Mesendoderm (in vitro differentiated cells): ENCODE data around the gene SHTN1.
A peak's percentile ranks its signal among the peaks of the same experiment; 100 is the strongest.

Experiments used
- DNase-seq: peaks from one replicate; pipeline ENCODE4 v3.0.0; 2013
- H2AK5ac ChIP-seq: 2 replicates; pipeline ENCODE4 v1.6.1; 2013; ENCODE audit warnings: low read length, inconsistent platforms
- H2BK120ac ChIP-seq: 2 replicates; pipeline ENCODE4 v1.6.1; 2013; ENCODE audit warnings: low read depth, mild to moderate bottlenecking, low read length, moderate library complexity, mixed read lengths
- H2BK15ac ChIP-seq: replicated peaks from 2 replicates; pipeline ENCODE4 v1.6.1; 2013; ENCODE audit warnings: low read depth, mild to moderate bottlenecking, moderate library complexity
- H2BK5ac ChIP-seq: 2 replicates; pipeline ENCODE4 v1.6.1; 2013; ENCODE audit warnings: low read length, inconsistent platforms
- H3K18ac ChIP-seq: 2 replicates; pipeline ENCODE4 v1.6.1; 2013; ENCODE audit warnings: mild to moderate bottlenecking, low read length, mixed read lengths
- H3K23ac ChIP-seq: one replicate; pipeline ENCODE4 v1.6.1; 2013; ENCODE audit warnings: low read length
- H3K27ac ChIP-seq: 2 replicates; pipeline ENCODE4 v1.5.1; 2013; ENCODE audit warnings: low read depth, mild to moderate bottlenecking, inconsistent platforms, low read length, moderate library complexity
- H3K27me3 ChIP-seq: 2 replicates; pipeline ENCODE4 v1.6.1; 2013; ENCODE audit warnings: low read length, control low read depth, mild to moderate bottlenecking, inconsistent platforms; ENCODE audit not compliant: insufficient read depth, poor library complexity
- H3K36me3 ChIP-seq: 2 replicates; pipeline ENCODE4 v1.6.1; 2013; ENCODE audit warnings: low read length, inconsistent platforms; ENCODE audit not compliant: control insufficient read depth, insufficient read depth
- H3K4ac ChIP-seq: one replicate; pipeline ENCODE4 v1.6.1; 2013; ENCODE audit warnings: low read depth, mild to moderate bottlenecking, low read length, moderate library complexity
- H3K4me1 ChIP-seq: 2 replicates; pipeline ENCODE4 v1.6.1; 2013; ENCODE audit warnings: low read depth, low read length, inconsistent platforms; ENCODE audit not compliant: control insufficient read depth
- H3K4me2 ChIP-seq: 2 replicates; pipeline ENCODE4 v1.6.1; 2013; ENCODE audit warnings: low read length
- H3K4me3 ChIP-seq: 2 replicates; pipeline ENCODE4 v1.5.1; 2013; ENCODE audit warnings: mild to moderate bottlenecking, low read length
- H3K56ac ChIP-seq: one replicate; pipeline ENCODE4 v1.6.1; 2013; ENCODE audit warnings: low read length
- H3K79me1 ChIP-seq: 2 replicates; pipeline ENCODE4 v1.6.1; 2013; ENCODE audit warnings: low read length, inconsistent platforms
- H3K79me2 ChIP-seq: 2 replicates; pipeline ENCODE4 v1.6.1; 2013; ENCODE audit warnings: mild to moderate bottlenecking, low read length; ENCODE audit not compliant: control insufficient read depth, insufficient read depth
- H3K9ac ChIP-seq: 2 replicates; pipeline ENCODE4 v1.6.1; 2013; ENCODE audit warnings: low read length, inconsistent platforms
- H4K5ac ChIP-seq: one replicate; pipeline ENCODE4 v1.6.1; 2013; ENCODE audit warnings: low read length
- H4K8ac ChIP-seq: one replicate; pipeline ENCODE4 v1.6.1; 2013; ENCODE audit warnings: low read depth, mild to moderate bottlenecking, control low read depth, low read length, moderate library complexity
- WGBS: extraction: QIAGEN DNeasy Blood & Tissue Kit; methylation state at CpG from one replicate; pipeline ENCODE4 v1.1.7; 2013; ENCODE audit warnings: low lambda C conversion rate, missing lambda C conversion rate; ENCODE audit not compliant: insufficient coverage; ENCODE audit errors: extremely low coverage; 5-methylcytosine and 5-hydroxymethylcytosine counted together

The SHTN1 gene

GRCh38 chr10:117005527-117006055 lies 604 bp upstream of the SHTN1 start:
- Histone ChIP-seq H3K23ac (peak overlapping the region; percentile 66), H3K9ac (peak overlapping the region; percentile 79), H3K4me1 (peaks cover 2% of the 10 kb centered on the region), H3K18ac (no peak overlapping the region), H2BK120ac (no peak overlapping the region), H3K79me2 (peaks cover 2% of the 10 kb centered on the region), H3K4ac (no peak overlapping the region), H3K56ac (peak overlapping the region; percentile 88), H3K4me2 (peak overlapping the region; percentile 87), H4K5ac (no peak overlapping the region), H2BK15ac (no peak overlapping the region), H3K27me3 (no peaks in the 10 kb centered on the region), H3K27ac (no peak overlapping the region), H3K36me3 (no peaks in the 10 kb centered on the region), H2AK5ac (no peak overlapping the region), H2BK5ac (no peak overlapping the region), H3K79me1 (no peaks in the 10 kb centered on the region), H3K4me3 (peak overlapping the region; percentile 82), H4K8ac (no peak overlapping the region)
- DNase-seq, result peak; percentile 64
- no CpG with 5 or more reads among the region's 21 CpGs for WGBS

GRCh38 chr10:117004227-117005025 lies 561 bp downstream of the SHTN1 start:
- Histone ChIP-seq H3K4me3 (peak overlapping the region; percentile 82), H2BK15ac (no peak overlapping the region), H3K18ac (no peak overlapping the region), H3K23ac (peak overlapping the region; percentile 80), H4K8ac (peak overlapping the region; percentile 6), H3K36me3 (no peaks in the 10 kb centered on the region), H4K5ac (no peak overlapping the region), H3K79me2 (peaks cover 2% of the 10 kb centered on the region), H3K9ac (peak overlapping the region; percentile 79), H2AK5ac (no peak overlapping the region), H3K79me1 (peaks cover 2% of the 10 kb centered on the region), H3K4me1 (peaks cover 2% of the 10 kb centered on the region), H3K27ac (peak overlapping the region; percentile 41), H3K27me3 (no peaks in the 10 kb centered on the region), H3K4ac (no peak overlapping the region), H3K4me2 (peak overlapping the region; percentile 87), H2BK5ac (no peak overlapping the region), H3K56ac (peak overlapping the region; percentile 88), H2BK120ac (no peak overlapping the region)
- DNase-seq, result peak; percentile 56
- no CpG with 5 or more reads among the region's 47 CpGs for WGBS

GRCh38 chr10:117003336-117003735 lies 1.7 kb downstream of the SHTN1 start:
- Histone ChIP-seq H3K27me3 (no peaks in the 10 kb centered on the region), H3K23ac (no peak overlapping the region), H3K56ac (no peak overlapping the region)

GRCh38 chr10:117002206-117002605 lies 2.8 kb downstream of the SHTN1 start:
- H3K79me2 ChIP-seq, result peaks cover 2% of the 10 kb centered on the region
- H2BK15ac ChIP-seq, result no peak overlapping the region
- no peak overlapping the region for H4K8ac ChIP-seq
- no peak overlapping the region for H4K5ac ChIP-seq
- H3K36me3 ChIP-seq, result no peaks in the 10 kb centered on the region
- no peak overlapping the region for H3K4me2 ChIP-seq
- H3K79me1 ChIP-seq, result peaks cover 2% of the 10 kb centered on the region
- DNase-seq, result no peak
- no peak overlapping the region for H2BK5ac ChIP-seq
- H3K27ac ChIP-seq, result no peak overlapping the region
- no peak overlapping the region for H3K4ac ChIP-seq
- no peak overlapping the region for H2BK120ac ChIP-seq
- no peak overlapping the region for H3K23ac ChIP-seq
- H3K4me1 ChIP-seq, result peaks cover 2% of the 10 kb centered on the region
- H3K27me3 ChIP-seq, result no peaks in the 10 kb centered on the region
- H3K18ac ChIP-seq, result no peak overlapping the region
- H3K4me3 ChIP-seq, result no peak overlapping the region
- no peak overlapping the region for H3K56ac ChIP-seq
- H2AK5ac ChIP-seq, result no peak overlapping the region
- no peak overlapping the region for H3K9ac ChIP-seq

More at GRCh38 chr10:117003336-117003735, 1.7 kb downstream of the SHTN1 start:
- Histone ChIP-seq H3K27ac (no peak overlapping the region), H2BK120ac (no peak overlapping the region), H3K4me1 (peaks cover 2% of the 10 kb centered on the region), H3K18ac (no peak overlapping the region), H3K9ac (no peak overlapping the region), H4K5ac (no peak overlapping the region), H2BK5ac (no peak overlapping the region), H3K4ac (no peak overlapping the region), H3K79me1 (peaks cover 2% of the 10 kb centered on the region), H2AK5ac (no peak overlapping the region), H3K79me2 (peaks cover 2% of the 10 kb centered on the region), H2BK15ac (no peak overlapping the region), H3K4me3 (no peak overlapping the region), H3K4me2 (no peak overlapping the region), H3K36me3 (no peaks in the 10 kb centered on the region), H4K8ac (no peak overlapping the region)
- DNase-seq, result no peak
- WGBS, result no CpG with 5 or more reads among the region's 6 CpGs

GRCh38 chr10:117001144-117001543 lies 3.8 kb downstream of the SHTN1 start:
- Histone ChIP-seq H3K27me3 (no peaks in the 10 kb centered on the region), H4K5ac (no peak overlapping the region), H4K8ac (no peak overlapping the region), H3K4me2 (no peak overlapping the region), H3K4ac (no peak overlapping the region), H2BK5ac (no peak overlapping the region), H2BK120ac (no peak overlapping the region), H2BK15ac (no peak overlapping the region), H3K18ac (no peak overlapping the region), H3K79me2 (peaks cover 2% of the 10 kb centered on the region), H3K79me1 (peaks cover 2% of the 10 kb centered on the region), H3K9ac (no peak overlapping the region), H3K56ac (no peak overlapping the region), H3K27ac (no peak overlapping the region), H3K4me3 (no peak overlapping the region), H3K23ac (no peak overlapping the region), H3K36me3 (no peaks in the 10 kb centered on the region), H3K4me1 (peaks cover 2% of the 10 kb centered on the region), H2AK5ac (no peak overlapping the region)
- no peak for DNase-seq
- WGBS, result no CpG with 5 or more reads among the region's 2 CpGs
